ENCODE measurements around the gene RPN2. TPM values are rescaled to one million over a fixed set of nuclear protein-coding genes. Genes with fewer than 3 reads are reported as not detected.
A peak's percentile ranks its signal among the peaks of the same experiment; 100 is the strongest.

Gene RPN2
- total and polyA plus RNA-seq, 9 of the 15 experiments (the other 6 are each of a cell fraction or from before 2014, with no cell fraction given) = 168 to 548 (median 325) TPM

DNA sequence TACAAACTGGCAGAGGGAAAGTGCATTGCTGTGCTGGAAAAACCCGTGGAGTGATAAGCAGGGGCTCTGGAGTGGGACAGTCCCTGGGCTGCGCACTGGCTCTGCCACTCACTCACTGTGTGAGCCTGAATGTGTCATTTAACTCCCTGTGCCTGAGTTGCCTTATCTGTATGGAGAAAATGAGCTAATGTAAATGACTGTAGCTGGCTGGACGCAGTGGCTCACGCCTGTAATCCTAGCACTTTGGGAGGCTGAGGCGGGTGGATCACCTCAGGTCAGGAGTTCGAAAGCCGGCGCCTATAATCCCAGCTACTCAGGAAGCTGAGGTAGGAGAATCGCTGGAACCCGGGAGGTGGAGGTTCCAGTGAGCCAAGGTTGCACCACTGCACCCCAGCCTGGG, 18.4 kb upstream of the RPN2 start (continued):
- no peak for TF ChIP-seq ZNF407 (IDR thresholded peaks at IDR 0.05; ENCODE audit: low read depth)
- TF ChIP-seq SMARCE1 (IDR thresholded peaks at IDR 0.05) = peak; percentile 55; the same call in 1 of the 2 replicates
- no peak for TF ChIP-seq POLR3G (IDR thresholded peaks at IDR 0.05; ENCODE audit: extremely low read depth, insufficient read length, insufficient replicate concordance)
- TF ChIP-seq, protein P1, sequence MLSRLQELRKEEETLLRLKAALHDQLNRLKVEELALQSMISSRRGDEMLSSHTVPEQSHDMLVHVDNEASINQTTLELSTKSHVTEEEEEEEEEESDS (CRISPR knock-in tag; IDR thresholded peaks at IDR 0.05) = no peak
- TF ChIP-seq, protein P2, sequence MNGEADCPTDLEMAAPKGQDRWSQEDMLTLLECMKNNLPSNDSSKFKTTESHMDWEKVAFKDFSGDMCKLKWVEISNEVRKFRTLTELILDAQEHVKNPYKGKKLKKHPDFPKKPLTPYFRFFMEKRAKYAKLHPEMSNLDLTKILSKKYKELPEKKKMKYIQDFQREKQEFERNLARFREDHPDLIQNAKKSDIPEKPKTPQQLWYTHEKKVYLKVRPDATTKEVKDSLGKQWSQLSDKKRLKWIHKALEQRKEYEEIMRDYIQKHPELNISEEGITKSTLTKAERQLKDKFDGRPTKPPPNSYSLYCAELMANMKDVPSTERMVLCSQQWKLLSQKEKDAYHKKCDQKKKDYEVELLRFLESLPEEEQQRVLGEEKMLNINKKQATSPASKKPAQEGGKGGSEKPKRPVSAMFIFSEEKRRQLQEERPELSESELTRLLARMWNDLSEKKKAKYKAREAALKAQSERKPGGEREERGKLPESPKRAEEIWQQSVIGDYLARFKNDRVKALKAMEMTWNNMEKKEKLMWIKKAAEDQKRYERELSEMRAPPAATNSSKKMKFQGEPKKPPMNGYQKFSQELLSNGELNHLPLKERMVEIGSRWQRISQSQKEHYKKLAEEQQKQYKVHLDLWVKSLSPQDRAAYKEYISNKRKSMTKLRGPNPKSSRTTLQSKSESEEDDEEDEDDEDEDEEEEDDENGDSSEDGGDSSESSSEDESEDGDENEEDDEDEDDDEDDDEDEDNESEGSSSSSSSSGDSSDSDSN (IDR thresholded peaks at IDR 0.05; ENCODE audit: borderline replicate concordance in 1 of 2, low read depth in 2 of 2, low read length in 2 of 2) = peak in 1 of 2 experiments; percentile 52; a peak in 1 of 4 replicates
- TF ChIP-seq CHCHD3 (CRISPR knock-in tag; IDR thresholded peaks at IDR 0.05) = no peak
- 0 out of 2 replicates have a peak, but pooled peaks have one; percentile 36 for TF ChIP-seq EHMT2 (IDR thresholded peaks at IDR 0.05)
- TF ChIP-seq HEY1 (CRISPR knock-in tag; IDR thresholded peaks at IDR 0.05; ENCODE audit: borderline replicate concordance) = no peak
- TF ChIP-seq SMAD4 (CRISPR knock-in tag; conservative IDR thresholded peaks at IDR 0.05) = peak; percentile 52; the same call in 1 of the 2 replicates
- no peak for TF ChIP-seq ZNF408 (CRISPR knock-in tag; IDR thresholded peaks at IDR 0.05; ENCODE audit: low read depth)
- TF ChIP-seq ZNF253 (CRISPR knock-in tag; conservative IDR thresholded peaks at IDR 0.05) = no peak
- TF ChIP-seq EGR1 (conservative IDR thresholded peaks at IDR 0.05) = no peak
- 0 out of 2 replicates have a peak, but pooled peaks have one; percentile 44 for TF ChIP-seq HDAC2 (IDR thresholded peaks at IDR 0.05)
- TF ChIP-seq VEZF1 (CRISPR knock-in tag; IDR thresholded peaks at IDR 0.05) = 0 out of 2 replicates have a peak, but pooled peaks have one; percentile 22
- TF ChIP-seq JUN (IDR thresholded peaks at IDR 0.05; ENCODE audit: borderline replicate concordance, low read depth, low read length) = peak; percentile 76
- TF ChIP-seq JUN (CRISPR knock-in tag; IDR thresholded peaks at IDR 0.05; ENCODE audit: borderline replicate concordance) = no peak
- TF ChIP-seq MEIS2 (IDR thresholded peaks at IDR 0.05; ENCODE audit: partially characterized antibody) = peak; percentile 55
